ENCODE results near the gene ZNF622. TPM values are rescaled to one million over a fixed set of nuclear protein-coding genes. Genes with fewer than 3 reads are reported as not detected.

Gene ZNF622
- total and polyA plus RNA-seq, 4 donors, result 15.0 to 33.0 (median 25.6) TPM

- DNase-seq (no peak), ATAC-seq (ENCODE audit: insufficient read depth, low FRiP score) (no peak)
- H3K4me3 ChIP-seq, result no peak overlapping the region
- H3K9ac ChIP-seq (ENCODE audit: insufficient read depth in 1 of 2, low read length in 2 of 2), result no peak overlapping the region
- peaks cover 0 to 9% (median 0%) of the 10 kb centered on the region in 5 donors for H3K4me1 ChIP-seq (ENCODE audit: control insufficient read depth in 5 of 5, insufficient read depth in 5 of 5, low read length in 5 of 5)
- no peak for TF ChIP-seq CTCF (IDR thresholded peaks at IDR 0.05; ENCODE audit: control extremely low read depth, extremely low read depth)
- no peaks in the 10 kb centered on the region for H3K36me3 ChIP-seq (ENCODE audit: control insufficient read depth in 4 of 4, insufficient read depth in 4 of 4, low read length in 4 of 4)
- peak overlapping the region in 1 of 2 donors; percentile 83 for H3K27ac ChIP-seq (ENCODE audit: low read depth in 1 of 2, low read length in 1 of 2)
- no peaks in the 10 kb centered on the region for H3K27me3 ChIP-seq (ENCODE audit: control insufficient read depth in 3 of 3, insufficient read depth in 3 of 3, low read length in 2 of 3)
- H3K9me3 ChIP-seq (ENCODE audit: control insufficient read depth in 4 of 4, insufficient read depth in 3 of 4, low read length in 3 of 4), result no peaks in the 10 kb centered on the region
Measured at GRCh38 chr5:16507716-16508115, 42.1 kb upstream of the ZNF622 start.

- 91 to 95% methylated on average over 6 of the region's 6 CpGs for WGBS, 2 donors
- H3K27ac ChIP-seq (ENCODE audit: low read depth in 1 of 2, low read length in 1 of 2), result peak overlapping the region in 1 of 2 donors; percentile 49
- no peaks in the 10 kb centered on the region for H3K9me3 ChIP-seq (ENCODE audit: control insufficient read depth in 4 of 4, insufficient read depth in 3 of 4, low read length in 3 of 4)
- H3K4me1 ChIP-seq (ENCODE audit: control insufficient read depth in 5 of 5, insufficient read depth in 5 of 5, low read length in 5 of 5), result peaks cover 0 to 9% (median 0%) of the 10 kb centered on the region in 5 donors
- no peaks in the 10 kb centered on the region for H3K36me3 ChIP-seq (ENCODE audit: control insufficient read depth in 4 of 4, insufficient read depth in 4 of 4, low read length in 4 of 4)
- no peak for TF ChIP-seq CTCF (IDR thresholded peaks at IDR 0.05; ENCODE audit: control extremely low read depth, extremely low read depth)
- no peak for DNase-seq
- H3K27me3 ChIP-seq (ENCODE audit: control insufficient read depth in 3 of 3, insufficient read depth in 3 of 3, low read length in 2 of 3), result no peaks in the 10 kb centered on the region
- H3K4me3 ChIP-seq, result no peak overlapping the region
- H3K9ac ChIP-seq (ENCODE audit: insufficient read depth in 1 of 2, low read length in 2 of 2), result no peak overlapping the region
- no peak for ATAC-seq (ENCODE audit: insufficient read depth, low FRiP score)
Measured at GRCh38 chr5:16505904-16506303, 40.3 kb upstream of the ZNF622 start.

GRCh38 chr5:16505140-16505891 lies 39.7 kb upstream of the ZNF622 start:
- TF ChIP-seq CTCF (IDR thresholded peaks at IDR 0.05; ENCODE audit: control extremely low read depth, extremely low read depth), result no peak
- H3K27ac ChIP-seq (ENCODE audit: low read depth in 1 of 2, low read length in 1 of 2), result peak overlapping the region in 1 of 2 donors; percentile 49
- H3K9ac ChIP-seq (ENCODE audit: insufficient read depth in 1 of 2, low read length in 2 of 2), result no peak overlapping the region
- no peaks in the 10 kb centered on the region for H3K9me3 ChIP-seq (ENCODE audit: control insufficient read depth in 4 of 4, insufficient read depth in 3 of 4, low read length in 3 of 4)
- H3K36me3 ChIP-seq (ENCODE audit: control insufficient read depth in 4 of 4, insufficient read depth in 4 of 4, low read length in 4 of 4), result no peaks in the 10 kb centered on the region
- WGBS, 2 donors, result 90 to 91% methylated on average over 17 of the region's 17 CpGs
- DNase-seq (no peak), ATAC-seq (ENCODE audit: insufficient read depth, low FRiP score) (no peak)
- H3K4me3 ChIP-seq, result no peak overlapping the region
- H3K27me3 ChIP-seq (ENCODE audit: control insufficient read depth in 3 of 3, insufficient read depth in 3 of 3, low read length in 2 of 3), result no peaks in the 10 kb centered on the region
- peaks cover 0 to 9% (median 0%) of the 10 kb centered on the region in 5 donors for H3K4me1 ChIP-seq (ENCODE audit: control insufficient read depth in 5 of 5, insufficient read depth in 5 of 5, low read length in 5 of 5)
